GM12873 (cell line): ENCODE results near the gene CACNA1B.

ENCODE experiments used
- CTCF ChIP-seq: IDR thresholded peaks from 2 replicates; pipeline ENCODE4 v1.5.1; 2012; ENCODE audit warnings: low read depth, mild to moderate bottlenecking, moderate library complexity, low read length, control low read depth; ENCODE audit not compliant: insufficient read depth; ENCODE audit errors: missing control alignments

Gene CACNA1B

DNA sequence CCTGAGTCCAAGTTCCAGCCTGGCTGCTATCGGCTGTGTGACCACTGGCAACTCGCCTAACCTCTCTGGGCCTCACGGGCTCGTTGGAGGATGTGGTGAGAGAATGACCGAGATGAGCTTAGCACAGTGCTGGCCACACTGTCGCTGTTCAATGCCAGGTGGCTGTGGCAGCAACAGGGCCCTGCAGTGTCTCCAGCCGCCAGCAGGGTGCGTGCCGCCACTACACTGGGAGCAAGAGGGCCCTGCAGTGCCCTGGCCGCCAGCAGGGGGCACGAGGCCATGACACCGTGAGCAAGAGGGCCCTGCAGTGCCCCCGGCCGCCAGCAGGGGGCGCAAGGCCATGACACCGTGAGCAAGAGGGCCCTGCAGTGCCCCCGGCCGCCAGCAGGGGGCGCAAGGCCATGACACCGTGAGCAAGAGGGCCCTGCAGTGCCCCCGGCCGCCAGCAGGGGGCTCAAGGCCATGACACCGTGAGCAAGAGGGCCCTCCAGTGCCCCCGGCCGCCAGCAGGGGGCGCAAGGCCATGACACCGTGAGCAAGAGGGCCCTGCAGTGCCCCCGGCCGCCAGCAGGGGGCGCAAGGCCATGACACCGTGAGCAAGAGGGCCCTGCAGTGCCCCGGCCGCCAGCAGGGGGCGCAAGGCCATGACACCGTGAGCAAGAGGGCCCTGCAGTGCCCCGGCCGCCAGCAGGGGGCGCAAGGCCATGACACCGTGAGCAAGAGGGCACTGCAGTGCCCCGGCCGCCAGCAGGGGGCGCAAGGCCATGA lies 248.7 kb downstream of the CACNA1B start:
- peak; percentile 56 for TF ChIP-seq CTCF

- TF ChIP-seq CTCF, result peak; percentile 3
Measured at GRCh38 chr9:138126858-138127584, 249.4 kb downstream of the CACNA1B start.

DNA sequence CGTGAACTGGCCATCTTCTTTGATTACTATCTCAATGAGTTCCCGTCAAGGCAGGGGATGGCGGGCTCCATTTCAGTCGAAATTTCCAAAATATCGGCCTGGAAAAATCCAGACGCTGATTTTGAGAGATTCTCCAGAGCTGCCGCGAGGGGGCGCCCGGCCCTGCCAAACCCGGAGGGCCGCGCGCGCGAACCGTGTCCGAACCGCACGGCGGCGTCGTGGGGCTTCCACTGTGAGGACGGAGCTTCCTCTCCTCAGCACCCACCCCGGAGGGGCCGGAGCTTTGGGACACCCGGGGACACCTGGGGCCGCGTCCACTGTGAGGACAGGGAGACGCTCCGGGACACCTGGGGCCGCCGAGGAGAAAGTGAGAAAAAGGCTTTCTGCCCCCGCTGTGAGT lies 270.0 kb downstream of the CACNA1B start:
- peak; percentile 21 for TF ChIP-seq CTCF

GRCh38 chr9:138149672-138150656 lies 272.4 kb downstream of the CACNA1B start:
- TF ChIP-seq CTCF, result peak; percentile 38
